Esophagus squamous epithelium (tissue), 4 donors: ENCODE measurements around the gene TMEM132D.

ENCODE experiments used
- CTCF ChIP-seq, 6 experiments: fragments of 450-650 bp in 4 of 6; fragments of 200-600 bp in 2 of 6; sonication (generic) in 2 of 6; IDR thresholded peaks; one replicate each; pipeline ENCODE4 v1.5.1; 2016 to 2019; ENCODE audit warnings: antibody characterized with exemption in 6 of 6, mild to moderate bottlenecking in 4 of 6, moderate library complexity in 4 of 6
- POLR2A ChIP-seq, 4 donors: fragments of 450-650 bp; IDR thresholded peaks; one replicate each; pipeline ENCODE4 v1.6.1; 2017; ENCODE audit warnings: antibody characterized with exemption in 4 of 4, mild to moderate bottlenecking in 4 of 4, moderate library complexity in 3 of 4

DNA sequence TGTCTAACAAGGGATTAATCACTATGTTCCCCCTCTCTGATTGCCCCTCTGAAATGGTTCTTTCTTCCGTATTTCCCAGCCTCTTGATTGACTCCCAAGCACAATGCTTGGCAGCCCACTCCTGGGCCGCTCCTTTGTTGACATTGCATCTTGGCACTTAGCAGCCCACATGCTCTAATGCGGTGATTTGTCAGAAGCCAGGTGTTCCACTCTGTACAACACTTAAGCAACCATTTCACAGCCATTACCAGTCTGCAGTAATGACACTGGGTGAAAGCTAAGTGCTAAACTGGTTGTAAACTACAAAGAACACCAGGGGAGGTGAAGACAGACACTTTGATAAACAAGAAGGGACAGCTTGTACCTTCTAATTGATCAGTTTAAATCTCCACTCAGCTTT, 353.5 kb downstream of the TMEM132D start:
- TF ChIP-seq CTCF (IDR thresholded peaks at IDR 0.05) (no peak), POLR2A (IDR thresholded peaks at IDR 0.05) (no peak)
